RWPE1 (cell line): ENCODE data around the gene CTU1.

Experiments
- CTCF ChIA-PET: fragments of 350-600 bp; sonication (Branson Sonifier 250); formaldehyde crosslinking; extraction: SDS; loops from one replicate; lab custom pipeline; 2021; lab: Yijun Ruan, JAX
- POLR2A ChIA-PET: fragments of 400-600 bp; formaldehyde crosslinking; extraction: SDS; loops from one replicate; lab custom pipeline; 2020; ENCODE audit warnings: antibody characterized with exemption; ENCODE audit not compliant: low non-redundant PET; lab: Yijun Ruan, JAX
- DNase-seq: peaks from one replicate; pipeline ENCODE4 v3.0.0; 2012; ENCODE audit warnings: low spot score
- H3K27ac ChIP-seq: fragments of 450-650 bp; 2 replicates; pipeline ENCODE4 v1.5.1; 2017
- TF ChIP-seq, protein P1 (sequence below): fragments of 450-650 bp; conservative IDR thresholded peaks from 2 replicates; pipeline ENCODE4 v1.5.1; 2017; ENCODE audit warnings: low read depth, mild to moderate bottlenecking

Gene CTU1

DNA sequence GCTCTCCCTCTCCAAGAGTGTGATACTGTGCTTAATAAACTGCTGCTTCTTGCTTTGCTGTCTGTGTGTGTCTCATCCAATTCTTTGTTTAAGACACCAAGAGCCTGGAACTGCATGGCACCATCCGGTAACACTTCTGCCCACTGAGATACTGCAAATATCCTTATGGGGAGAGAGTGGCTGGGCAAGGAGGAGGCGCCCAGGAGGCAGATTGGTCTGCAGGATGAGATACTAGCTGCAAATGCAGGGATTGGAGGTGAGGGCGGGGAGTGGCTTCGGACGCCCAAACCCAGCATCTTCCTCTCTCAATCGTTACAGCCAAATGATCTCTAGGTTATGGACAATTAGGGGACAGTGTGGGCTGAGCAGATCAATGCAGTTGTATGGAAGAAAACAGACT is 32.2 kb upstream of the CTU1 start:
- CTCF ChIA-PET, result interaction anchor here (0.7 kb wide), 1 partner anchor 28 kb away, joined by 3 read pairs; no protein-coding TSS in a partner anchor
- DNase-seq, result no peak
- H3K27ac ChIP-seq, result no peak overlapping the region
- POLR2A ChIA-PET, result no interaction called here
- TF ChIP-seq, protein P1, sequence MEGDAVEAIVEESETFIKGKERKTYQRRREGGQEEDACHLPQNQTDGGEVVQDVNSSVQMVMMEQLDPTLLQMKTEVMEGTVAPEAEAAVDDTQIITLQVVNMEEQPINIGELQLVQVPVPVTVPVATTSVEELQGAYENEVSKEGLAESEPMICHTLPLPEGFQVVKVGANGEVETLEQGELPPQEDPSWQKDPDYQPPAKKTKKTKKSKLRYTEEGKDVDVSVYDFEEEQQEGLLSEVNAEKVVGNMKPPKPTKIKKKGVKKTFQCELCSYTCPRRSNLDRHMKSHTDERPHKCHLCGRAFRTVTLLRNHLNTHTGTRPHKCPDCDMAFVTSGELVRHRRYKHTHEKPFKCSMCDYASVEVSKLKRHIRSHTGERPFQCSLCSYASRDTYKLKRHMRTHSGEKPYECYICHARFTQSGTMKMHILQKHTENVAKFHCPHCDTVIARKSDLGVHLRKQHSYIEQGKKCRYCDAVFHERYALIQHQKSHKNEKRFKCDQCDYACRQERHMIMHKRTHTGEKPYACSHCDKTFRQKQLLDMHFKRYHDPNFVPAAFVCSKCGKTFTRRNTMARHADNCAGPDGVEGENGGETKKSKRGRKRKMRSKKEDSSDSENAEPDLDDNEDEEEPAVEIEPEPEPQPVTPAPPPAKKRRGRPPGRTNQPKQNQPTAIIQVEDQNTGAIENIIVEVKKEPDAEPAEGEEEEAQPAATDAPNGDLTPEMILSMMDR, result no peak

DNA sequence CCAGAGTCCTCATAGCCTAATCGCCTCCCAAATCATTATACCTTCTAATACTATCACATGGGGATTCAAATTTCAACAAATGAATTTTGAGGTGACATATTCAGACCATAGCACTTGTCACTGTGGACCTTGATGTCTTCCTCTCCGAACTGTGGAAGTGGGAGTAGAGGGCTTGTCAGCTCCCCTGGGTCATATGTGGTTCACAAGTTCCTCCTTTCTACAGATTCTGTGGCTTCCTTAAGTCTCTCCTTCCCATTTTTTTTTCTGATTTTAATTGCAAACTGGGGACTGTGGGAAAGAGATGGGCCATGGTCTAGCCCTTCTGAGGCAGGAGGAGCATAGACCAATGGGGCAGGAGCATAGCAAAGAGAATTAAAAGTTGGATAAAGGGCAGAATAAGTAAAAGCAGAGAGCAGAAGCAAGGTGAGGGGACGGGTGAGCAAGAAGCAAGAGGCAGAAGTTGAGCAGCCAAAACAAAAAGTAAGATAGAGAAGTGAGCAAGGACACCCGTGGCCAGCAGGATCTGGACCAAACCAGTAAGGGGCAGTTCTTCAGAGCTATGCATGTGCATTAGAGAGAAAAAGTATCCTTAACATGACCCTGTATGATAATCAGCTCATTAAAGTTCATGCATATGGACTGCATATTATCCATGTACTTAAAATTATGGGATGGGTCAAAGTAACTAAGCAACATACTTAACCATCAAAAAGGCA is 31.2 kb upstream of the CTU1 start:
- ChIA-PET POLR2A (no interaction called here), CTCF (interaction anchor here (0.7 kb wide), 1 partner anchor 27 kb away, joined by 3 read pairs; no protein-coding TSS in a partner anchor)
- TF ChIP-seq, protein P1, result no peak
- no peak overlapping the region for H3K27ac ChIP-seq
- DNase-seq, result no peak

DNA sequence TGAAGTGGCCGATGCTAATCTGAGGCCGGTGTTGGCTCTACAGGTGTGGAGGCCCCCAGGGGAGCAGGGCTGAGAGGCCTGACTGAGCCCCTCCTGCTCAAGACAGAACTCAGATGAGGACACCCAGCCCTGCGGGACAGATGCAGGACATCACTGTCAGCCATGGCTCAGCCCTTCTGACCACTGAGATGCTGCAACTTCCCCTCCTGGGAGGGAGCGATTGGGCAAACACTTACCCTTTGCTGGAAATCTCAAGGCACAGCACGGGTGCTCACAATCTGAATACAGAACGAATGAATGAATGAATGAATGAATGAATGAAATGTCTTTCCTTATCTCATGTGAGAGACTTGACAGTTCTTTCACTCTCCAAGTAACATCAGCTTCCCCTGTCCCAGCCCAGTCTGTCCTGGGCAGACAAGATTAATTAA is 30.4 kb upstream of the CTU1 start:
- ChIA-PET CTCF (no interaction called here), POLR2A (no interaction called here)
- no peak for DNase-seq
- TF ChIP-seq, protein P1, result no peak
- H3K27ac ChIP-seq, result no peak overlapping the region

DNA sequence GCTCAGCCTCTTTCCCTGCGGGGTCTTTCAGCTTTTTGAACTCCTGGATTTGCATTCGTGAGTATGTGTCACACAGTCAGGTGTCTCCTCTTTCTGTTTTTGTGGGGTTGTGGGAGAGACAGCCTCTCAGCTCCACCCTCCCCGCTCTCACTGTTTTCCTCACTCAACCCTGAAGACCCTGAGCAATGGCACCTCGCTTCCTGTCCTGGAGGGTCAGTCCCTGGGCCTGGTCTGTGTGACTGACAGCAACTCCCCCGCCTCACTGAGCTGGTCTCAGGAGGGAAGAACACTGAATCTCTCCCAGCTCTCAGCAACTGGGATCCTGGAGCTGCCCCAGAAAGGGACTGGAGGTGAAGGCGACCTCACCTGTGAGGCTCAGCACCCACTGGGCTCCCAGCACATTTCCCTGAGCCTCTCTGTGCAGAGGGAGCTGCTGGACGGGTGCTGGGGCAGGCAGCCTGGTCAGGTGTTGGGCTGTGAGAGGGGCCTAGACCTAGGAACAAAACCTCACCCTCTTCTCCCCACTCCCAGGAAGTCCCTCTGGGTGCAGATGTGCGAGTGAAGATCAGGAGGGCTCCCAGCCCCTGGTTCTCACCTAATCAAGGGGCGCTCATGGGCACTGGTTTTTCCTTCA is 29.7 kb upstream of the CTU1 start:
- no peak for DNase-seq
- TF ChIP-seq, protein P1, result no peak
- no peak overlapping the region for H3K27ac ChIP-seq
- POLR2A ChIA-PET, result no interaction called here
- CTCF ChIA-PET, result no interaction called here

DNA sequence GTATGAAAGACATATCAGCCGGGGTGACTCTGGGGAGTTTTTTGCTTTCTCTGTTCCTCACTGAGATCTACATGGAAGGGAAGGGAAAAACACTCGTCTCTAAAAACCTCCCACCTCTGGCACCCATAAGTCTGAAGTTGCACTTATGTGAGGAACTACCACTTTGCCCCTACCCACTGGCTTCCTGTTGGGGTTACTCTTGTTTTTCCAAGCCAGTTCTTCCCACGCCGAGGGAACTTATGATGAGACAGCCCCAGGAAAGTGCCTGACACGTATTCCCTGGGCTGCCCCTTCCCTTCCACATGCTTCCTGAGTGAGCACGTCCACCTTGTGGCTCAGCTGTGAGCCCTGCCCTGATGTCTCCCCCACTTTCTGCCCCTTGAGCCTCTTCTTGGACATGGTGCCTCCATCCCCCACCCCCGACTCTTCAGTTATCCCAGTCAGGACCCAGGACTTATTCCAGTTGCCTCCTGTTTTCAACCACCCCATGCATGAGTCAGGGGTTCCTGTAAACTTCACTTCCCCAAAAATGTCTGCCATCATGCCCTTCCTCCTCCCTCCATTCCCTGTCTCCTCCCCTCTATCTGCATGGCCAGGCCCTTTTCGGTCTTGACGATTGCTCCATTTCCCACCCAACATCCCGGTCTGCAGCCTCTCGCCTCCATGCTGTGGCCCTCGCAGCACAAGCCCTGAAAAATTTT is 28.8 kb upstream of the CTU1 start:
- no peak overlapping the region for H3K27ac ChIP-seq
- DNase-seq, result no peak
- TF ChIP-seq, protein P1, result no peak
- POLR2A ChIA-PET, result no interaction called here
- CTCF ChIA-PET, result interaction anchor here (1.1 kb wide), 1 partner anchor 24 kb away, joined by 3 read pairs; no protein-coding TSS in a partner anchor

DNA sequence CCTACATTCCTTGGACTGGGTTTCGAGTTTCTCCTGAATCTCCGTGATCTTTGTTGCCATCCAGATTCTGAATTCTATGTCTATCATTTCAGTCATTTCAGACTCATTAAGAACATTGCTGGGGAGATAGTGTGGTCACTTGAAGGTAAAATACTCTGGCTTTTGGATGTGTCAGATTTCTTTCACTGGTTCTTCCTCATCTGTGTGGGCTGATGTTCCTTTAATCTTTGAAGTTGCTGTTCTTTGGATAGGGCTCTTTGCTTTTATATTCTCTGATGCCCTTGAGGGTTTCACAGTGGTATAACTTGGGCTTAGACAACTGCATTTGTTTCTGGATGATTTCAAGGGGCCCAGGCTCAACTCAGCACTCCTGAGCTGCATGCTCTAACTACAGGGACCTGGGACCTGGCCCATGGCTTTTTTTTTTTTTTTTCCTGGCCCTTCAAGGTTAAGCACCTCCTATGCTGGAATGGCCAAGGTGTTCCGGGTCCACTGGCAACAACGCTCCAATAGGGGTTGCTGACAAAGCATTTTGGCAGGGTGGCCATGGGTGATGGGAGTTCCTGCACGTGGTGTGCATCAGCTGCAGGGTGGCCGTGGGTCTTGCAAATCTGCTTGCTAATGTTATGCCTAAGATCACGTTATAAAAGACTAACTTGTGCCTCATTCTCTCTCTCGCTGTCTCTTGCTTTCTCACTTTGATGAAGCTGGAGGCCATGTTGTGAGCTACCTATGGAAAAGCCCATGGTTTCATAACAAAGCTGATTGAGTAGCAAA is 28.0 kb upstream of the CTU1 start:
- DNase-seq, result no peak
- TF ChIP-seq, protein P1, result no peak
- ChIA-PET POLR2A (no interaction called here), CTCF (interaction anchor here (0.6 to 1.1 kb wide), 3 partner anchors 23 to 295 kb away, joined by 3 to 8 read pairs (median 3); no protein-coding TSS in a partner anchor)
- H3K27ac ChIP-seq, result no peak overlapping the region
